GM21360 (cell line): Measurements from ENCODE around the gene LRRC74A.
A peak's percentile ranks its signal among the peaks of the same experiment; 100 is the strongest.

Experiments used
- ATAC-seq: cut with Tn5 transposase; IDR thresholded peaks from one replicate; pipeline ENCODE4 v1.9.1; 2021; ENCODE audit warnings: mild to moderate bottlenecking, moderate library complexity; ENCODE audit not compliant: unreplicated experiment

The LRRC74A gene

GRCh38 chr14:76826122-76826521, at the start of gene LRRC74A:
TSS of gene LRRC74A (plus strand) at chr14:76826408. CDS start at chr14:76826698, 290 bp downstream.
- ATAC-seq = no peak

DNA sequence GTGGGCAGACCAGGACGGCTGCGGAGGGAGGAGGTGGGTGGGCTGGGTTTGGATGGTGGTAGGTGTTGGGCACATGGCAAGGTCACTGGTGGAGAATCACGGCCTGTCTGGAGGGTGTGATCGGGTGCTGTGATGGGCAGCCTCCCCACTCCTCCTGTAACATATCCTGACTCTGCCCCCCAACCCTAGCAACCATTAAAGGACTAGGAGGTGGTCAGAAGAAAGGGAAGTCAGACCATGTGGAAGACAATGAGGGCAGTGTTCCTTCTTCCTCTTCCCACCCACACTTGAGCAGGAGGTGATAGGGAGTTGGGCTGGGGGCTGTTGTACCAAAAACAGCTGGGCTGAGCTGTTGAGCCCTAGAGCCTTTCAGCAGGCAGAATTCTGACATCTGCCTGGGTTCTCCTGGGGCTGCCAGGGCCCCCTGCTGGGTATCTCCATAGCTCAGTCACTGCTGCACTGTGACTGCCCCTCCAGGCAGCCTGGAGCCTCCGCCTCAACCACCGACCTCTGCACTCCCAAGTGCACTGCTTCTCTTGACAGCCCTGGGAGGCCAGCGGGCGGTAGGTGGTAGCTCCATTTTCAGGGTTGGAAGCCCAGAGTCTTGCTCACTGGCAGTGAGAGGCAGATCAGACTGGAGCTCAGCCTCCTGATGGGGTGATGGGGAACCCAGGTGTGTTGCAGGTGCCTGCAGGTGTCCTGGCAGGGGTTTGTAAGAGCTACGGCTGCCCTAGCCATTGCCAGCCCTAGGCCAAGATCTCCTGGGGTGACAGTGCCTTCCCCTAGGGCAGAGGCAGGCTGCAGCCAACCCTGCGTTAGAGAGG, 49.6 kb upstream of the LRRC74A start:
- ATAC-seq = no peak

- no peak for ATAC-seq
Measured at GRCh38 chr14:76777721-76778120, 48.5 kb upstream of the LRRC74A start.

DNA sequence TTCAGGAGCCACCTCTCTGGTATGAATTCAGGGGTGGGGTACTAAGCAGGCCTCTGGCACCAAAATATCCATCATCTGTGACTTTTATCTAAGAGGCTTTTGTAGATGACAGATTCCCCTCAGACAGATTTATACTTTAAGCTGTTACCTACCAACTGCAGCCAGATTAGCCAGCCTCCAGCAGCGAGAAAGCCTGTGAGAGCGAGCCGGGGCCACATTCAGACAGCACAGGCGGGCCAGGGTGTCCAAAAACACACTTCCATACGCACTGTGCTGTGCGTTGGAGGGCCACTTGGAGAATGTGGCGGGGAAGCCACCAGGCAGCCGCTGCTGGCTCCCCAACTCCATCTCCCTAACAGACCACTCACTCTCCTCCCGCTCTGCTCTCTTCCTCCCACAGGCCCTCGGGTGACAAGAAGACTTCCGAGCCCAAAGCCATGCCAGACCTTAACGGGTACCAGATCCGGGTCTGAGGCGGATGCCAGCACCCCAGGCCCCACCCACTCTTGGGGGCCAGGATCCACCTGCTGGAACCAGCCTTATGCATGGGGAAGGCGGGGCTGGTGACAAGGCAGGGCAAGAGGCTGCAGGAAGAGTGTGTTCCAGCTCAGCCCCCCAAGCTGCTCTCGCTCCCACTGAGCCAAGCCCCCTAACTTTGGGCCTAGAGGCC, 47.5 kb upstream of the LRRC74A start:
- ATAC-seq = no peak

DNA sequence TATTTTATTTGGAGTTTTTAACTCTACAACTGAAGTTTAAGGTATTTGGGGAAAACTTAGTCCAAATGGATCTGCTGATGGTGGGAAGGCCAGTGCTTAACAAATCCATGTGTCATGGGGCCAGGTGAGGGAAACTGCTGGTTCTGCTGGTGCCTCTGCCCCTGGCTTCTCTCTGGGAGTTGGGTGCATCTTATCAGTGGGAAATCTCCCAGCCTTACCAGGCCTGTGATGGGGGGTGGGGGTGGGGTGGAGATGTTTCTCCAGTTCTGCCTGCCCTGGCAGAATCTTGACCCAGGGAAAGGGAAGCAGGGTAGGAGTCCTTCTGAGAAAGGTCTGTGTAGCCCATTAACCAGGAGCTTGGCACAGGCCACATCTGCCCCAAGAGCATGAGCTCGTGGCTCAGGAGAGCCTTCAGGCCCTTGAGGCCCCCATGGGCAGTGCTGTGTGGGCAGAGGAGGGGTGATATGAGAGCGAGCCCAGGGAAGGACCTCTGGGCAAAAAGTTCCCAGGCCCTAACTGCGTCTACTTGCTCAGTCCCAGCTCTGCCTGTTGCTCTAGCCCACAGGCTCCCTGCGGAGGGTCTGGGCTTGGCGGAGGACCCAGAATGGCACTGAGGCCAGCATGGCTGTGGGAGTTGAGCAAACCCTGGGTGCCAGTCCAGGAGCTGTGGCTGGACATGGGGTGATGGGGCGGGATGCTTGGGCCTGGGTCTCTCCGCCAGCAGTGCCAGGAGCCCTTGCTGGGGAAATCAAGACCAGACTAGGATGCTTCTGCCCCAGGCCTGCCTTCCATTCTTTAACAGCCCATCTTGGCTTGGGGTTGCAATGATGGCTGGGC, 46.8 kb upstream of the LRRC74A start:
- no peak for ATAC-seq

DNA sequence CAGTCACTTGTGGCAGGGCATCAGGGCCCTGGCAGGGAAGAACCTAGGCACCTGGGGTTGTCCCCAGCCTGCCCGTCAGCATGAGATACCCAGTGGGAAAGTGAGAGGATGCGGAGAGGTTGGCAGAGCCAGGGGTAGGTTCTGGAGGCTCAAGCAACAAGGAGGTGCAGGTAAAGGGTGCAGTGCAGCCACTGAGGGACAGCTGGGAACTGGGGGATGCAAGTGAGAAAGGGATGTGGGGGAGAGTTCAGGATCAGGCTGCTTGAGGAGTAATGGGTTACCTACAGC, 46.2 kb upstream of the LRRC74A start:
- no peak for ATAC-seq

GRCh38 chr14:76780360-76780759, 45.8 kb upstream of the LRRC74A start:
- ATAC-seq = no peak

GRCh38 chr14:76780875-76781647, 45.1 kb upstream of the LRRC74A start:
- ATAC-seq = no peak

DNA sequence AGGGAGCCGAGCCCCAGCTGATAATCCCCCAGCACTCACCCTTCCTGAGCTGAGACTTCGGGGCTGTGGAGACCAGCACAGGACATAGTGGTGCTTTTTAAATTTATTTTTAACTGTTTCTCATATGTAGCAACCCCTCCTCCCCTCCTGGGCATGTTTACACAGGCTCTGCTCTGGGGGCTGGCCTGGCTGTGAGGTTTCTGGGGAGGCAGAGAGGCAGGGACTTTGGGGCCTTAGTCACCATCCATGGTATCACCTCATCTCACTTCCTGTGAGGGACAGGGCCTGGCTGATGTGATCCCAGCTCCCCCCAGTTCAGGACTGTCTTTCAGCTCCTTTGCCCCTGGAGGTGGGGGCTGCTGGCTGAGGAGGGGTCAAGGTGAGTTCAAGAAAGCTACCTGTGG, 44.6 kb upstream of the LRRC74A start:
- ATAC-seq = no peak

GRCh38 chr14:76782115-76782884, 43.9 kb upstream of the LRRC74A start:
- ATAC-seq = no peak

GRCh38 chr14:76782885-76783566, 43.2 kb upstream of the LRRC74A start:
- no peak for ATAC-seq

DNA sequence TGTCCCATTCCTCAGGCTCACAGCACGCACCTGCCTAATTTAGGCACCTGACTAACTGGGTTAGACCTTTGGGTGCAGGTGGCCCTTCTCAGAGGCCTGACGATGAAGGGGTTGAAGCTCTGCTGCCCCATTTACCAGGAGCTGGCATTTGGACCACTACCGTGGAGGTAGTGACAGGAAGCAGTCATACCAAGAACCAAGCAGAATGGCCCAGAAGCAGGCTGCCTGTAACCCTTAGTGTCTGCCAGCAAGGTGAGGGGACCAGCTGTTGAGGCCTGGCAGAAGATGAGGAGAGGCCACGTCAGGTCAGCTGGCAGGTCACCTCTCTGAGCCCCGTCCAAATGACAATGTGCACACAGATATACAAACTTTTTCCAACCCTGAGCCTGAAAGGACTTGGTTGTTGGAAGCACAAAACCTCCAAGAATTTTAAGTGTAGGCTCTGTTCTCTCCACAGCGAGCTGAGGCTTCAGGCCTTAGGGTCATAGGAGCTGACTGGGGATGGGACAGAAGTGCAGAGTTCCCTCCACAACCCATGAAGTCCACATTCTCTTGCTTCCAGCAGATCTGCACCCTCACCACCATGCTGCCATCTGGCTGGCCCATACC, 41.8 kb upstream of the LRRC74A start:
- ATAC-seq = no peak

DNA sequence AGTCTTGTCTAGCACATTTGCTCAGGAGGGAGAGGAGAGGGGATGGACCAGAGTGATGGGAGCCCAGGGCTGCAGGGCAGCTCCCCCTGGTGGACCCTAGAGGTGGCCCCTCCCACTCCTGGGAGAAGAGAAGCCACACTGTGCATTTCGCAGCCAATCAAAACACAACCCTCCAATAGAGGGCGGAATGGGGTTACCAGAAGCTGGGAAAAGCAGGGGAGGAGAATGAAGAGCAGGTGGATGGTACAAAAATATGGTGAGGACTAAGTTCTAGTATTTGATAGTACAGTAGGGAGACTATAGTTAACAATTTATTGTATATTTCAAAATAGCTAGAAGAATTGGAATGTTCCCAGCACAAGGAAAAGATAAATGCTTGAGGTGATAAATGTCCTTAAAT, 41.3 kb upstream of the LRRC74A start:
- ATAC-seq = peak; percentile 83

DNA sequence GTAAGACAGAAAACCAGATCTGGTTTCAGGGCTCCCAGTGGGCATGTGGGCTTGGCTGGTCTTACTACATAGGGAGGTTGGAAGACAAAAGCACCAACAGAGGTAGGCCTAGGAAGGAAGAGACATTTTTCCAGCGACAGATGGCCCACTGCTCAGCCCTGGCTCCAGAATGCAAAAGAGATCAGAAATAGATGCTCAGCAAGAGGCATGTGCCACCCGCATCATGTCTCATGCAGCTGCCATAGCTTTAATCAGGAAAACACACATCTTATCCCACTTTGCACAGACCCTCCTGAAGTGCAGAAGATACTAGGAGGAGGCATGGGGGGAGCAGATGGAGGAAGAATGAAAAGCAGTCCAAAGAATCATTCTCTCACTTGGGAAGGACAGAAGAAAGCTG, 39.6 kb upstream of the LRRC74A start:
- ATAC-seq = no peak

- ATAC-seq = no peak
Measured at GRCh38 chr14:76792422-76792821, 33.8 kb upstream of the LRRC74A start.

DNA sequence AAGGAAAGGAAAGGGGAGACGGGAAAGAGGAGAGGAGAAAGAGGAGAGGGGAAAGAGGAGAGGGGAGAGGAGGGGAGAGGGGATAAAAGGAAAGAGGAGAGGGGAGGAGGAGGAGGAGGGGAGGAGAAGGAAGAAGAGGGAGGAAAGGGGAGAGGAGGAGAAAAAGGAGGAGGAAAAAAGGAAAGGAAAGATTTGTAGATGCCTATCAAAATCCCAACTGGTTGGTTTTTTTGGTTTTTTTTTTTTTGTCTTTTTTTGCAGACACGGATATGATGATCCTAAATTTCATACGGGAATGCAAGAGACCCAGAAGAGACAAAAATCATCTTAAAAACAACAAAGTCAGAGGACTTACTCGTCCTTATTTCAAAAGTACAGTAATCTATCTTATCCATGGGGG, 32.9 kb upstream of the LRRC74A start:
- ATAC-seq = no peak

DNA sequence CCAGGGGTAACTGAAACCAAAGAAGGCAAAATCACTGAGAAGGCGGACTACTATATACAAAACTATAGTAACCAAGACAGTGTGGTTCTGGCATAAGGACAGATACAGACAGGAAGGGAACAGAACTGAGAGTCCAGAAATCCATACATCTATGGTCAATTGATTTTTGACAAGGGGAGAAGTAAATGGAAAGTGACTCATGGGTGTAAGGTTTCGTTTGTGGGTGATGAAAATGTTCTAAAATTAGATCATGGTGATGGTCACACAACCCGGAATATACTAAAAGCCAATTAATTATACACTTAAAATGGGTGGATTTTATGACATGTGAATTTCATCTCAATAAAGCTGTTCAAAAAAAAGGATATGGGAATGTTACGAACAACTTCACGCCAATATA, 32.3 kb upstream of the LRRC74A start:
- ATAC-seq = no peak

GRCh38 chr14:76806446-76806845, 19.8 kb upstream of the LRRC74A start:
- ATAC-seq = no peak

- no peak for ATAC-seq
Measured at GRCh38 chr14:76808011-76808410, 18.2 kb upstream of the LRRC74A start.
